GM19397 (cell line): ENCODE results near the gene GBE1.
"Not testable (repeated sequence)": the region's sequence is repeated elsewhere in the genome, so short reads cannot be mapped to it uniquely, and the experiment has no call there.

ENCODE experiments used
- ATAC-seq: cut with Tn5 transposase; IDR thresholded peaks from one replicate; pipeline ENCODE4 v1.9.1; 2021; ENCODE audit warnings: mild to moderate bottlenecking, moderate library complexity; ENCODE audit not compliant: unreplicated experiment

Gene GBE1

DNA sequence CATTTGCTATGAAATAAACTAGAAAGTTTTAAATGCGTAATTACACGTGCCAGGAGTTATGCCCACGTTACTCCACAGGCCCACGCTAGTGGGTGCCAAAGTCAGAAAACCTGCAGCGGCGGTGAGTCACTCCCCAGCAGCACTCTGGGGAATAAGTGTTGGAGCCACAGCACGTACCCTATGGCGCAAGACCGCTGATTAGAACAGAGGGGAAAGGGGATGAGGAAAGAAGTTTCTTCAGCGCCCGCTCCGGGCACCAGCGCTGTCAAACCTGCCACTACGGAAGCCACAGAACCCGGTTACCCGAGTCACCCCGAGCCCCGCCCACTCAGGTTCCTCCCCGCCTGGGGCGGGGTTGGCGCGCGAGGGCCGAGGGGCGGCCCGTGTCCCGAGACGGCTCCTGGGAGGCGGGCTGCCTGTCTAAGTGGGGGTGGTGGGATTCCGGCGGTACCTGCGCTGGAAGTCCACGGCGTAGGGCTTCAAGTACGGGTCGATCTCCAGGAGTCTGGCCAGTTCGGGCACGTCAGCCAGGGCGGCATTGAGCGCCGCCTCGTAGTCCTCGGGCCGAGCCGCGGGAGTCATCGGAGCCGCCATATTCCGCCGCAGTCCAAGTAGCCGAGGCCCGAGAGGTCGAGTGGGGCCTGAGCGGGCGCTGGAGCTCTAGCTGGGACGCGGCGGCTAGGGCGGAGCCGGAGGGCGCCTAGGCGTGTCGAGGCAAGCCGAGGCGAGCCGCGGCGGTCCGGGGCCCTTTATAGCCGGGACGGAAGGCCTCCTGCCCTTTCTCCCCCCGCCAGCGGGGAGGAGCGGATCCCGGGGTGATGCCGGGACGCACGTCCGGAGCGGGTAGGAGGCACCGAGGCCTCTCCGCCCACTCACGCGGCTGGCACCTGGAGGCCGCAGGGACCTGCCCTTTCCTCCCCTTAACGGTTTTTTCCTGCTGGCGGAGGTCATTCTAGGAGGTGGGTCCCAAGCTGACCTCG lies at the start of gene GBE1:
Gene GBE1 (minus strand): TSS at position 722 of the 980 bp plus-strand sequence. CDS start 128 bp downstream, at position 594.
- ATAC-seq = peak; percentile 89

DNA sequence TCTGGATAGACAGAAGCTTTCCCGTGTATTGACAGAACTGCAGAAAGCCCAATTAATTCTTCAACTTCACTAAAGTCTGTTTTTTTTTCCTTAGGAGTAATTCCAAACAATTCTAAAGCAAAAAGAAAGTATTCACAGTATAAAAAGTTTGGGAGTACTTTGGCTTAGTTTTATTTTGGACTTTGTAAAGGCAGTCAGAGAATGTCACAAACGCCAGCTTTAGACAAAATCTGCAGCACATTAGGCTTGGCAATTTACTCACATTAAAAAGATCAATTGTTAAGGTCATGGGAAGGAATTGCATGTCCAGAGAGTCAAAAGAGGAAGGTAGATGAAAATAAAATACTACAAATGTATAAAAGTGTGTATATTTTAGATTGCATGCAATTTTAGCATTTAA lies 47.5 kb upstream of the GBE1 start:
- ATAC-seq = no peak

DNA sequence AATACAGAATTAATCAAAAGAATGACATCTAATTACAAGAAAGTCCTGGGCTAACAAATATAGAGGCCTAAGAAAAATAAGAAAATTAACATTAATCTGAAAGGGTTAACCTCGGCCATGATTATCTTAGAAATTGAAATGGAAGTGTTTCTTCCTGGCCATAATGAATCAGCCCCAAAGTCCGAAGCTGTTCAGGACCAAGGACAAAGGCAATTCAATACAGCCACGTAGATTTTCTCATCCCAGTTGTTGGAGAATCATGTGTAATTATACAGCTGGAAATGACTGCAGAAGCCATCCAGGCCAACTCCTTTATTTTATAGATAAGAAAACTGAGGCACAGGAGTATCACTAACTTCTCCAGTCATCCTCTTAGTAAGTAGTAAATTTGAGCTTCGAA lies 38.0 kb upstream of the GBE1 start:
- ATAC-seq = no peak

DNA sequence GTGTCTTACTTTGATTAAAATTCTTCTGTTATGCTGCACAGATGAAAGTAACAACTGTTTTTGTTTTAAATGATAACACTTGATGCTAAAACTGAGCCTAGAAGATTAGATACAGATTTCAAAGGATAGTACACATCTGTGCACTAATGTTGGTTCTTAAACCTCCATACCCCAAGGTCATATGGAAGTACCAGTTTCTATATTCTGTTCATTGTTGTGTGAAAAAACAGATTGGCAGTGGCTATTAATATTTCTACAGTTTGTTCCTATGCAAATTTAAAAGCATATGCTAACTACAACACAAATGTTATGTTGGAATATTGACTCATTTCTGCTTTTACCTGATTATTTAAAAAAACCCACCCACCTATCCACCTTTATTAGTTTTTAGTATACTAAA lies 32.0 kb upstream of the GBE1 start:
- no peak for ATAC-seq

DNA sequence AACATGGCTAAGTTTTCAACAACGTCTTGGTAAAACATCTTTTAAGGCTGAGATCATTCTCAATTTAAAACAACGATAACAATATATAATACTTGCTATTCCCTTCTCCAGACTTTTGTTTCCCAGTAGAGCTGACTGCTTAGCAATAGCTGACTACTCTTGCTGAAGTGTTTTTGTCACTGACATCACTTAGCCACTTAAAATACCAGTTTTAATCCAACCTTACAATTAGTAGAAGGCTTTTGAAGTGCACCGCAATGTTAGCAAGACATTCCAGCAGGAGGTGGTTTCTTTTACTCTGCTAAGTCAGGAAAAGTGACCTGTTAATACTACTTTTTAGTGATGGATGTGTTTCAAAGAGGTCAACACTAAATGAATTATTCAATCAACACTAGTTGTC lies 28.7 kb upstream of the GBE1 start:
- no peak for ATAC-seq

DNA sequence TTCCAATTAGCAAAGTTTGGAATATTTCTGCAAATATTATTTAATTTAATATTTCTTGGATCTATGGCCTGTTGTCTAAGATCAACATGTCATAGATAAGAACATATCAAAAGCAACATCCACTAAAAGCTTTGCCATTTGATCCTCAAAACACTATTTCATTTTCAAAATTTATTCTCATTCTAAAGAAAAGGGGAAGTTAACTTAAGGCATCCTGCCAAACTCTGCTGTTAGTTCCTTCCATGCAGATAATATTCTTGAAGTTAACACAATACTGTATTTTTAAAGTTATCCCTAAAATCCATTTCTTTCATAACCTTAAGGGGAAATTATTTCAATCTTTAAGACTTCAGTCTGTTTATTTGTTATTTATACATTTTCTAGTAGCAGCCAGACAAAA lies 28.2 kb upstream of the GBE1 start:
- no peak for ATAC-seq

DNA sequence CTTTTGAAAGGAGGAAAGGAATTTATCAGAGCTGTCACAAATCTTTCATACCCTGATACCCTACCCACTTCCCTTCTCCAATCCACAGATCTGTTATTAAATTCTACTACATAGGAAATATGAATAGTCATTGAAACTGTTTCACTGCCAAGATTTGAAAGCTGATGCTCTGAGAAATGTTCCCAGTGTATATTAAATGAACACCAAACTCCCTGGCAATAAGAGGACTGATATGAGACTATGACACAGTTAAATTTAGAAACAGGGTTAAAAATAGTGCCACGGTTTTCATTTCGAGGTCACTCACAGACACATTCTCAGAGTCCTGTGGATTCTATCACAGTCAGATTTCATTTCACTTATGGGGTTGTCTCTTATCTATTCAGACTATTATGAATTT lies 27.2 kb upstream of the GBE1 start:
- peak; percentile 51 for ATAC-seq

DNA sequence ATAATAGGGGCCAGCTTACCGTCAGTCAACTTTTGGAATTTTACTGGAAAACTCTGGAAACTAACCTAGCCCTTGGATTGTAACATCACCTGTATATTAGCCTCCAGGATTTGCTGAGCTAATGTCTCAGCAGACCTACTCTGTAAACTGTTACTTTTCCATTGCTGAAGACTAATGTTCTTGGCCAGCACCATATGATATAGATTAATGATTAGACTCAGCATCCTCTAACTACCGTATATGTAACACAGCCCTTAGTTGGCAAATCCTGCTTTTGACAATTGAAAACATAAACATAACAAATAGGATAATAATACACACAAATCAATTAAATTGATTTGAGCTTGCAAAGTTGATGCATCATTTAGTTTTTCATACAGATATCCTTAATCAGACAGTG lies 26.6 kb upstream of the GBE1 start:
- ATAC-seq = peak; percentile 20

DNA sequence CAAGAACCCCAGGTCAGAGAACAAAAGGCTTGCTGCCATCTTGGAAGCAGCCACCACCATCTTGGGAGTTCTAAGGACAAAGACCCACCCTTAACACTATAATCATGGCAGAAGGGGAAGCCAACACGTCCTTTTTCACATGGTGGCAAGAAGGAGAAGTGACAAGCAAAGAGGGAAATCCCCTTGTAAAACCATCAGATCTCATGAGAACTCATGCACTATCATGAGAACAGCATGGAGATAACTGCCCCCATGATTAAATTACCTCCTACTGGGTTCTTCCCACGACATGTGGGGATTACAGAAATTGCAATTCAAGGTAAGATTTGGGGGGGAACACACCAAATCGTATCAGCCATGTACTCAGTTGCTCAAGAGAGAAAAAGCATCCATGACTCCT lies 21.1 kb upstream of the GBE1 start:
- no peak for ATAC-seq

DNA sequence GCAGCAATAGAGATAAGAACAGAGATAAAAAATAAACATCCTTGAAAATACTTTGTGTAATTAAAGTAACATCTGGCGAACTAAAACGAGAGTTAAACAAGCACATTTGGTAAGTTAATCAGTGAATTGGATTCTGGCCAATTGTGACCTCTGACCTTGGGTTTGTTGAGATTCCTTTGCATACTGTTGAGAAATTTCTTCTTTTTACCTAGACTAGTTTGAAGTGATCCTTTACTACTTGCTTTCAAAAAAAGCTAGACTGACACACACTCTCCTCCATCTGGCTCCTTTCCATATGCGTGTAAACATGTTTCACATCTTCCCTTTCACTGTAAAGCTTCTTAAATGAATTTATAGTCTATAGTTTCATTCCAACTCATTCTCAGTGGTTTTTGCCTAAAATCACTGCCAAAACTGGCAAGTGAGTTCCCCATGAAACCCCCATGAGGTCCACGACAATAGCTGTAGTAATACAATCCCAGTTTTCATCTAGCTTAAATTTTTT lies 17.3 kb upstream of the GBE1 start:
- ATAC-seq = no peak

DNA sequence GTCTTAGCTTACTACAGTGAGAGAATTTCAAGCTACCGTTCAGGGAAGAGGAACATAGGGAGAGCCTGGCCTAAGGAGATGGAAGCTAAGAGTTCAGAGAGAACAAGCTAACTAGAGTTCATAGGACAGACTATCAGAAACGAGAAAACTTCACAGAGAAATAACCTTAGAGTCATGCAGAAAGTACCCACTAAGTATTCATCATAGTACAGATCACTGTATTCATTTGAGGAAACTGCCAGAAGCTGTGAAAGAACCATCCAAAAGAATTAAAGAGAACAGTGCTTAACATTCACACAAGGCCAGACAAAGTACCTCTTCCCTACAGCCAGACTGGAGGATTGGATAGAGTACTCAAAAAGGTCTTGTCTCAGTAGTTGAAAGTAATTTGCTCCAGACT lies 15.2 kb upstream of the GBE1 start:
- ATAC-seq = no peak

DNA sequence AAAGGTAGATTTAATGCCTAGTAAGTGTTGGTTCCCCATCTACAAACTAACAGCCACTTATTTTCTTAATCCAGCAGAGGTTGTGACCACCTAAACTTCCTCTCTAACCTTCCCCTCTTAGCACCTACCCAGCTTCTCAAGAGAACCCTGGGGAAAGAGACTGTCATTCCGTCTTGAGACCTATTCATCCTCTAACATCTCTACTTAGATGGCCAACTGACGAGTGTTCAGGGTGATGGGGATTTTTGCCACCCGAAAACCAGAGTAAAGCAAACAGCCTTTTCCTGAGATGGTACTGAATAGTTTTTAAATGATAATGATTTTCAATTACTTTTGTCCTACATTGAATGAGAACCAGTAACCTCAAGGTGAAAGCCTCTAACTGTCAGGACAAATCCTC lies 9.3 kb upstream of the GBE1 start:
- ATAC-seq = no peak

DNA sequence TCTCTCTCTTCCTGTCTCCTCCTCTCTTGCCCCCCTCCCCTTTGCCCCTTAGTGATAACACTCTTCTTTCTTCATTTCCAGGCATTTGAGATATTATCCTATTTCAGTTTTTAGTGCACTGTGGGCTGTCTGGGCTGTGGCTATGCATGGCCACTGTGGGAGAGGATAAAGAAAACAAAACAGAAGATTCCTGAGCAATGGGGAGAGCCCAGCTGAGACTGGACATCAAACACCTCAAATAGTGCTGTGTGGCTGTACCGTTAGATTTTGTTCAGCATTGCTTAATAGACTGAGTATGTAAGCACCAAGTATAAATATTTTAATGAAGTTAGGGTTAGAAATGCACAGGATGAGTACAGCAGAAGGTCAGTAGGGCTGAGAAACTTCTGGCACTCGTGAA lies 7.9 kb upstream of the GBE1 start:
- ATAC-seq = no peak

DNA sequence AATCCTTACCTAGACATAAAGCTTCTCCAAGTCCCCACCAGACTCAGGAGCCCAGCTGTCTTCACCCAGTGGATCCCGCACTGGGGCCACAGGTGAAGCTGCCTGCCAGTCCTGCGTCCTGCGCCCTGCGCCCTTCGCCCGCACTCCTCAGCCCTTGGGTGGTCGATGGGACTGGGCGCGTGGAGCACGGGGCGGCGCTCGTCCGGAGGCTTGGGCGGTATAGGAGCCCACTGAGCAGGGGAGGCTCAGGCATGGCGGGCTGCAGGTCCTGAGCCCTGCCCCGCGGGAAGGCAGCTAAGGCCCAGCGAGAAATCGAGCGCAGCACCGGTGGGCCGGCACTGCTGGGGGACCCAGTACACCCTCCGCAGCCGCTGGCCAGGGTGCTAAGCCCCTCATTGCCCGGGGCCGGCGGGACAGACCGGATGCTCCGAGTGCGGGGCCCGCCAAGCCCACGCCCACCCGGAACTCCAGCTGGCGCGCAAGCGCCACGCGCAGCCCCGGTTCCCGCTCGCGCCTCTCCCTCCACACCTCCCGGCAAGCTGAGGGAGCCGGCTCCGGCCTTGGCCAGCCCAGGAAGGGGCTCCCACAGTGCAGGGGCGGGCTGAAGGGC lies 5.9 kb upstream of the GBE1 start:
- not testable (repeated sequence) for ATAC-seq

DNA sequence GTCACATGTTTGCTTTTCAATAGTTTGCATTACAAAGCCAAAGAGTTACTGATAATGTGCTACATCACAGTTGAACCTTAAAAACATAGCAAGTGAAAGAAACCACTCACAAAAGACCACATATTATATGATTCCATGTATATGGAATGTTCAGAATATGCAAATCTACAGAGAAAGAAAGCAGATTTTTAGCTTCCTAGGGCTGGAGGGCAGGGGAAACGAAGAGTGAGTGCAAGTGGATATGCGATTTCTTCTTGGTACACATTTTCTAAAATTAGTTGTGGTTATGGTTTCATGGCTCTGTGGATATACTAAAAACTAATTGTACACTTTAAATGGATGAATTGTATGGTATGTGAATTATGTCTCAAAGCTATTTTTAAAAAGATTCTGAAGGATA lies 4.0 kb upstream of the GBE1 start:
- no peak for ATAC-seq

DNA sequence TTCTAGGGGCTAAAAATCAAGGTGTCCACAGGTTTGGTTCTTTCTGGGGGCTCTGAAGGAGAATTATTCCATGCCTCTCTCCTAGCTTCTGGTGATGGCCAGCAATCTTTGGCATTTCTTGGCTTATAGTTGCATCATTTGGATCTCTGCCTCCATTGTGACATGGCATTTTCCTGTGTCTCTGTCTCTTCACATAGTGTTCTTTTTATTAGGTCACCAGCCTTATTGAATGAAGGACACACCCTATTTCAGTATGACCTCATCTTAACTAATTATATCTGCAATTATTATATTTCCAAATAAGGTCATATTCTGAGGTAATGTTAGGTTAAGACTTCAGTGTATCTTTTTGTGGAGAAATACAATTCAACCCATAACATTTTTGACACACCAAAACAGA lies 3.2 kb upstream of the GBE1 start:
- ATAC-seq = no peak

DNA sequence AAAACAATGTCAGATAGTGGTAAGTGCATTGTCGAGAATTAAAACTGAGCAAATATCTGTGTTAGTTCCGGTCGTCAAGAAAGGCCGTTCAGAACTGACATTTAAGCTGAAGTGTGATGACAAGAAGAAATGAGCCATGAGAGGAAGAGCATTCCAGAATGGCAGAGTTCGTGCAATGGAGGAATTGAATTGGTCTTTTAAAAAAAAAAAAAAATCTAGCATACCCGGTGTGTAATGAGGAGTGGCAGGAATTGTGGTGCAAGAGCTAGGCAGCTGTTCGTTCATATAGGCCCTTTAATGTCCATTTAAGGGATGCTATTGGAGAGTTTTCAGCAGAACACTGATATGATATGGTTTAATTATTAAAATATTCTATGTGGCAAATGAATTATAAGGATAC lies 2.6 kb upstream of the GBE1 start:
- no peak for ATAC-seq

DNA sequence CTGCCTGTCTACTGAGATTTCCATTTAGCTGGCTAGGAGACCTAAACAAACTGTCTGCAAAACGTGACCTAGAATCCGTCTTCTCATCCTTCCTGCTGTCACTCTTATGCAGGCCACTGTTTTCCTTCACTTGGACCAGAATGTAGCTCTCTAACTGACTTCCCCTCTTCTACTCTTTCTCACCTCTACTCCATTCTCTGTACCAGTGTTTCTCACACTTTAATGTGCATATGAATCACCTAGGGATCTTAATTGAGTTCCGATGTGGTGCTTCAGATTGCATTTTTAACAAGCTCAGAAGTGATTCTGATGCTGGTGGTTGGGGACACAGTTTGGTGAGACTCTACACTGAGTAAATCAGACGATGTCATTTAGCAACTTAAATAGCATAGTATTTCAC lies 1.6 kb upstream of the GBE1 start:
- ATAC-seq = no peak

DNA sequence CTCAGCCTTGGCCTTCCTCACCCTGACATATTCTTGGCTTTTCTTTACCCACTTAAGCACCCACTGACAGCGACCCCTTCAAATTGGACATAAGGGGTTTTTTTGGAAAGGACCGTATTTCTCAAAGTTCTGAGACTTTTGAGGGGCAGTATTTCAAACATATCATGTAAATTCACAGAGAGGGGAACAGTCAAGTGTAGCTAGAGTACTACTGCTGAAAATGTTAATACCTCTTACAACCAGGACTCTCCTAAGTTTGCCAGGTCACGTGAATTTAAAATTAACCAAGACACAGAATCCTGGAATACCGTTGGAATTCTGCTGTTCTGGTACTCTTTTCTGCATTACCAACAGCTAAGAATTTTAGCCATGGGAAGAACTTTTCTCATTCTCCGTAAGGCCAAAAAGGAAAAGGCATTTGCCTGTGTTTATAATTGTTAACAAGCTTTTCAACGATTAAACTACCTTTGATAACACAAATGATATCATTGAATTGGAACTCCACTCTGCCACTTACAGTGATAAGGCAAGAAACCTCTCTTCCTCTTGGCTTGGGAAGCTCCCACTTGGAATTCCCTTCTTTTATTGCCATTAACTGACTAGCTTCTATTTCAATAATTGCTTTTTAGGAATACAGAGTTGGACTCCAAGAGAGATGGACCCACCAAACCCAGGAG lies 597 bp upstream of the GBE1 start:
- ATAC-seq = no peak

DNA sequence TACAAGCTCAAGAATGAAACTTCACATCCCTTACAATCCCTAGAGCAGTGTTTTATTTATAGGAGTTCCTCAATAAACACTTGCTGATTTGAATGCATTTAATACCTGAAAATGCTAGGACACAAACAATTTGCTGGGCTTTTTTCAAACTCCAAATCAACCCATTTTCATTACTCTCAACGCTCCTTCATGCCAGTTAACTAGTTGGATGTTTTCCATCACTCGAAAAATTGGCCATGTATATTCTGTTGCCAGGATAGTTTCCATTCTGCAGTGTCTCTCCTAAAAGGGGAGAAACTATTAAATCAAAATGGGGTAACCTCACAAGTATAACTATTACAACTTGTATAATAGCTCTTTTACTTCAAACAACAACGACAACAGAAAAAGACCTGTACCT lies 1.2 kb downstream of the GBE1 start:
- ATAC-seq = no peak

DNA sequence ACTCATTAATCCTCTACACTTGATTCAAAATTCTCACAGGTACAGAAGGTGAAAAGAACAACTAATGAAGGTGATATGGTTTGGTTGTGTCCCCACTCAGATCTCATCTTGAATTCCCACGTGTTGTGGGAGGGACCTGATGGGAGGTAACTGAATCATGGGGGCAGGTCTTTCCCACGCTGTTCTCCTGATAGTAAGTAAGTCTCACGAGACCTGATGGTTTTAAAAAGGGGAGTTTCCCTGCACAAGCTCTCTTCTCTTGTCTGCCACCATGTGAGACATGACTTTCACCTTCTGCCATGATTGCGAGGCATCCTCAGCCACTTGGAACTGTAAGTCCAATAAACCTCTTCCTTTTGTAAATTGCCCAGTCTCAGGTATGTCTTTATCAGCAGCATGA lies 2.7 kb downstream of the GBE1 start:
- ATAC-seq = not testable (repeated sequence)

DNA sequence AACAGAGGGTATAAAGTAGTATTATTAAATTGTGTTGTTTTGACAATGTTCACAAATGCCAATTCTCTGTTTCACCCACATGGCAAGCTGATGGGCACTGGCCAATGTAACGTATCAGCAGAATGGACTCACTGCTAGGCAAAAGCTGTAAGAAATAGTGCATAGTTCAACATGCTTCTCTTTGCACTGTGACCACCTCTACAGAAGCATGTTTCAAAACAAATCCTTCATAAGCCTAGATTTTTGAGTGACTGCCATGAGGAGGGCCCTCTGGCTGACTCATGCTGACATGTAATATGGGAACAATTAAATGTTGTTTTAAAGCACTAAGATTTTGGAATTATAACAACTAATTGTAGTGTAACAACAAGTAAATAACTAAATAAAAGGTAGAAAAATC lies 3.2 kb downstream of the GBE1 start:
- ATAC-seq = no peak
